ENCODE results near the gene PTPRF.

- TF ChIP-seq, protein P1, sequence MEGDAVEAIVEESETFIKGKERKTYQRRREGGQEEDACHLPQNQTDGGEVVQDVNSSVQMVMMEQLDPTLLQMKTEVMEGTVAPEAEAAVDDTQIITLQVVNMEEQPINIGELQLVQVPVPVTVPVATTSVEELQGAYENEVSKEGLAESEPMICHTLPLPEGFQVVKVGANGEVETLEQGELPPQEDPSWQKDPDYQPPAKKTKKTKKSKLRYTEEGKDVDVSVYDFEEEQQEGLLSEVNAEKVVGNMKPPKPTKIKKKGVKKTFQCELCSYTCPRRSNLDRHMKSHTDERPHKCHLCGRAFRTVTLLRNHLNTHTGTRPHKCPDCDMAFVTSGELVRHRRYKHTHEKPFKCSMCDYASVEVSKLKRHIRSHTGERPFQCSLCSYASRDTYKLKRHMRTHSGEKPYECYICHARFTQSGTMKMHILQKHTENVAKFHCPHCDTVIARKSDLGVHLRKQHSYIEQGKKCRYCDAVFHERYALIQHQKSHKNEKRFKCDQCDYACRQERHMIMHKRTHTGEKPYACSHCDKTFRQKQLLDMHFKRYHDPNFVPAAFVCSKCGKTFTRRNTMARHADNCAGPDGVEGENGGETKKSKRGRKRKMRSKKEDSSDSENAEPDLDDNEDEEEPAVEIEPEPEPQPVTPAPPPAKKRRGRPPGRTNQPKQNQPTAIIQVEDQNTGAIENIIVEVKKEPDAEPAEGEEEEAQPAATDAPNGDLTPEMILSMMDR (IDR thresholded peaks at IDR 0.05; ENCODE audit: poor library complexity) = no peak
- TF ChIP-seq EZH2 (IDR thresholded peaks at IDR 0.05; ENCODE audit: borderline replicate concordance) (no peak), EZH2phosphoT487 (IDR thresholded peaks at IDR 0.05; ENCODE audit: low read depth, severe bottlenecking, unreplicated experiment) (no peak)
Measured at GRCh38 chr1:43543567-43543966, 12.9 kb downstream of the PTPRF start.

Data from hepatocyte (in vitro differentiated cells).